Fibroblast of upper back skin (primary cell): ENCODE measurements around the gene EZH1.

Experiments
- DNase-seq: peaks from one replicate; pipeline ENCODE4 v3.0.0-alpha.2; 2013

EZH1 gene

GRCh38 chr17:42744806-42745617 is at the start of gene EZH1:
Gene EZH1, minus strand, starts transcription at chr17:42745040. Its CDS starts 16,099 bp downstream, at chr17:42728941.
- peak; percentile 90 for DNase-seq

GRCh38 chr17:42792545-42792944 is 47.7 kb upstream of the EZH1 start:
- no peak for DNase-seq

- no peak for DNase-seq
Measured at GRCh38 chr17:42791948-42792347, 47.1 kb upstream of the EZH1 start.

GRCh38 chr17:42787266-42787665 is 42.4 kb upstream of the EZH1 start:
- DNase-seq, result no peak

GRCh38 chr17:42784811-42785592 is 40.2 kb upstream of the EZH1 start:
- DNase-seq, result no peak

GRCh38 chr17:42784409-42784808 is 39.6 kb upstream of the EZH1 start:
- no peak for DNase-seq

- DNase-seq, result no peak
Measured at GRCh38 chr17:42783791-42784138, 38.9 kb upstream of the EZH1 start.

GRCh38 chr17:42783062-42783790 is 38.4 kb upstream of the EZH1 start:
- peak; percentile 86 for DNase-seq

- DNase-seq, result peak; percentile 31
Measured at GRCh38 chr17:42782166-42783061, 37.6 kb upstream of the EZH1 start.

- DNase-seq, result no peak
Measured at GRCh38 chr17:42781639-42782165, 36.9 kb upstream of the EZH1 start.

GRCh38 chr17:42780851-42781638 is 36.2 kb upstream of the EZH1 start:
- DNase-seq, result no peak

GRCh38 chr17:42779936-42780850 is 35.4 kb upstream of the EZH1 start, which contains the start of gene WNK4:
Gene WNK4, plus strand, starts transcription at chr17:42780610. Its CDS starts 89 bp downstream, at chr17:42780699.
- DNase-seq, result peak; percentile 49

GRCh38 chr17:42779304-42779935 is 34.6 kb upstream of the EZH1 start:
- no peak for DNase-seq

GRCh38 chr17:42778570-42778969 is 33.7 kb upstream of the EZH1 start:
- DNase-seq, result no peak

GRCh38 chr17:42775534-42776098 is 30.8 kb upstream of the EZH1 start:
- DNase-seq, result peak; percentile 60

GRCh38 chr17:42774066-42774745 is 29.4 kb upstream of the EZH1 start:
- DNase-seq, result peak; percentile 50

- peak; percentile 84 for DNase-seq
Measured at GRCh38 chr17:42773290-42774035, 28.6 kb upstream of the EZH1 start, which contains the start of gene VPS25. Gene VPS25, plus strand, starts transcription at chr17:42773449. Its CDS starts 27 bp downstream, at chr17:42773476.

- no peak for DNase-seq
Measured at GRCh38 chr17:42772945-42773289, 28.1 kb upstream of the EZH1 start.
